ENCODE results near the gene TMEM154. TPM values are rescaled to one million over a fixed set of nuclear protein-coding genes. Genes with fewer than 3 reads are reported as not detected.

TMEM154 gene
- total RNA-seq, 2 experiments from 2014 or later, result 47.1 to 50.0 TPM

GRCh38 chr4:152629908-152630307 lies 49.9 kb downstream of the TMEM154 start:
- H3K27ac Mint-ChIP-seq, result no peak overlapping the region
- H3K9me3 Mint-ChIP-seq, result no peaks in the 10 kb centered on the region
- H3K4me3 Mint-ChIP-seq, result no peak overlapping the region
- H3K4me1 Mint-ChIP-seq, result peaks cover 9% of the 10 kb centered on the region
- H3K27me3 Mint-ChIP-seq, result no peaks in the 10 kb centered on the region
- H3K36me3 Mint-ChIP-seq (ENCODE audit: low read depth), result peaks cover 48% of the 10 kb centered on the region
- ChIA-PET POLR2A (interaction anchor here (1.2 kb wide), 1 partner anchor 10 kb away, joined by 3 read pairs; no protein-coding TSS in a partner anchor), CTCF (interaction anchor here (0.7 kb wide), 1 partner anchor 92 kb away, joined by 3 read pairs; no protein-coding TSS in a partner anchor)
- no peak for DNase-seq

GRCh38 chr4:152628128-152628527 lies 51.7 kb downstream of the TMEM154 start:
- H3K27me3 Mint-ChIP-seq, result no peaks in the 10 kb centered on the region
- no peak for DNase-seq
- no peak overlapping the region for H3K4me3 Mint-ChIP-seq
- ChIA-PET POLR2A (interaction anchor here (1.8 kb wide), 1 partner anchor 92 kb away, joined by 7 read pairs; the partner anchor contains the start of gene FBXW7), CTCF (no interaction called here)
- H3K36me3 Mint-ChIP-seq (ENCODE audit: low read depth), result peaks cover 39% of the 10 kb centered on the region
- peaks cover 5% of the 10 kb centered on the region for H3K4me1 Mint-ChIP-seq
- H3K27ac Mint-ChIP-seq, result no peak overlapping the region
- H3K9me3 Mint-ChIP-seq, result no peaks in the 10 kb centered on the region

- Mint-ChIP-seq H3K27me3 (no peaks in the 10 kb centered on the region), H3K4me1 (peaks cover 5% of the 10 kb centered on the region), H3K36me3 (ENCODE audit: low read depth) (peaks cover 30% of the 10 kb centered on the region), H3K4me3 (no peak overlapping the region), H3K27ac (no peak overlapping the region), H3K9me3 (no peaks in the 10 kb centered on the region)
- no peak for DNase-seq
- ChIA-PET CTCF (no interaction called here), POLR2A (no interaction called here)
Measured at GRCh38 chr4:152626790-152627189, 53.0 kb downstream of the TMEM154 start.

- Mint-ChIP-seq H3K27me3 (peaks cover 2% of the 10 kb centered on the region), H3K4me1 (no peaks in the 10 kb centered on the region), H3K27ac (no peak overlapping the region), H3K4me3 (no peak overlapping the region), H3K36me3 (ENCODE audit: low read depth) (peaks cover 5% of the 10 kb centered on the region), H3K9me3 (no peaks in the 10 kb centered on the region)
- ChIA-PET CTCF (no interaction called here), POLR2A (no interaction called here)
- DNase-seq, result no peak
Measured at GRCh38 chr4:152620915-152621314, 58.9 kb downstream of the TMEM154 start.

- Mint-ChIP-seq H3K4me1 (no peaks in the 10 kb centered on the region), H3K27me3 (peaks cover 4% of the 10 kb centered on the region), H3K4me3 (no peak overlapping the region), H3K36me3 (ENCODE audit: low read depth) (peaks cover 5% of the 10 kb centered on the region), H3K9me3 (no peaks in the 10 kb centered on the region), H3K27ac (no peak overlapping the region)
- DNase-seq, result no peak
- ChIA-PET POLR2A (no interaction called here), CTCF (no interaction called here)
Measured at GRCh38 chr4:152620218-152620617, 59.6 kb downstream of the TMEM154 start.

- no peaks in the 10 kb centered on the region for H3K4me1 Mint-ChIP-seq
- DNase-seq, result no peak
- CTCF ChIA-PET, result no interaction called here
- H3K27ac Mint-ChIP-seq, result no peak overlapping the region
- no peak overlapping the region for H3K4me3 Mint-ChIP-seq
- no peaks in the 10 kb centered on the region for H3K36me3 Mint-ChIP-seq (ENCODE audit: low read depth)
- POLR2A ChIA-PET, result no interaction called here
- H3K9me3 Mint-ChIP-seq, result no peaks in the 10 kb centered on the region
- peaks cover 7% of the 10 kb centered on the region for H3K27me3 Mint-ChIP-seq
Measured at GRCh38 chr4:152619556-152619955, 60.2 kb downstream of the TMEM154 start.

- H3K27ac Mint-ChIP-seq, result no peak overlapping the region
- H3K36me3 Mint-ChIP-seq (ENCODE audit: low read depth), result no peaks in the 10 kb centered on the region
- H3K4me3 Mint-ChIP-seq, result no peak overlapping the region
- H3K27me3 Mint-ChIP-seq, result peaks cover 11% of the 10 kb centered on the region
- CTCF ChIA-PET, result no interaction called here
- POLR2A ChIA-PET, result no interaction called here
- H3K9me3 Mint-ChIP-seq, result no peaks in the 10 kb centered on the region
- no peak for DNase-seq
- no peaks in the 10 kb centered on the region for H3K4me1 Mint-ChIP-seq
Measured at GRCh38 chr4:152618971-152619370, 60.8 kb downstream of the TMEM154 start.

GRCh38 chr4:152616804-152617203 lies 63.0 kb downstream of the TMEM154 start:
- Mint-ChIP-seq H3K4me1 (no peaks in the 10 kb centered on the region), H3K36me3 (ENCODE audit: low read depth) (no peaks in the 10 kb centered on the region), H3K27ac (no peak overlapping the region), H3K4me3 (no peak overlapping the region), H3K27me3 (peaks cover 17% of the 10 kb centered on the region), H3K9me3 (no peaks in the 10 kb centered on the region)
- CTCF ChIA-PET, result no interaction called here
- POLR2A ChIA-PET, result no interaction called here
- no peak for DNase-seq

GRCh38 chr4:152613841-152614721 lies 65.7 kb downstream of the TMEM154 start:
- Mint-ChIP-seq H3K4me3 (no peak overlapping the region), H3K27me3 (peaks cover 17% of the 10 kb centered on the region), H3K27ac (no peak overlapping the region), H3K36me3 (ENCODE audit: low read depth) (no peaks in the 10 kb centered on the region), H3K4me1 (no peaks in the 10 kb centered on the region), H3K9me3 (no peaks in the 10 kb centered on the region)
- ChIA-PET CTCF (interaction anchor here (0.6 to 2.2 kb wide), 2 partner anchors 58 to 115 kb away, joined by 3 to 6 read pairs; no protein-coding TSS in a partner anchor), POLR2A (no interaction called here)
- no peak for DNase-seq

- no peaks in the 10 kb centered on the region for H3K9me3 Mint-ChIP-seq
- ChIA-PET CTCF (interaction anchor here (2.2 kb wide), 1 partner anchor 114 kb away, joined by 6 read pairs; no protein-coding TSS in a partner anchor), POLR2A (no interaction called here)
- H3K36me3 Mint-ChIP-seq (ENCODE audit: low read depth), result no peaks in the 10 kb centered on the region
- no peak overlapping the region for H3K4me3 Mint-ChIP-seq
- peaks cover 17% of the 10 kb centered on the region for H3K27me3 Mint-ChIP-seq
- no peaks in the 10 kb centered on the region for H3K4me1 Mint-ChIP-seq
- H3K27ac Mint-ChIP-seq, result no peak overlapping the region
- DNase-seq, result no peak
Measured at GRCh38 chr4:152613351-152613750, 66.4 kb downstream of the TMEM154 start.

GRCh38 chr4:152610131-152610530 lies 69.7 kb downstream of the TMEM154 start:
- Mint-ChIP-seq H3K4me3 (no peak overlapping the region), H3K9me3 (no peaks in the 10 kb centered on the region), H3K4me1 (peaks cover 2% of the 10 kb centered on the region), H3K36me3 (ENCODE audit: low read depth) (no peaks in the 10 kb centered on the region), H3K27me3 (peaks cover 12% of the 10 kb centered on the region), H3K27ac (no peak overlapping the region)
- no peak for DNase-seq
- ChIA-PET CTCF (no interaction called here), POLR2A (no interaction called here)

- H3K27ac Mint-ChIP-seq, result no peak overlapping the region
- no peaks in the 10 kb centered on the region for H3K36me3 Mint-ChIP-seq (ENCODE audit: low read depth)
- peaks cover 2% of the 10 kb centered on the region for H3K4me1 Mint-ChIP-seq
- no peaks in the 10 kb centered on the region for H3K9me3 Mint-ChIP-seq
- H3K27me3 Mint-ChIP-seq, result peaks cover 9% of the 10 kb centered on the region
- CTCF ChIA-PET, result interaction anchor here (1.0 kb wide), 1 partner anchor 15 kb away, joined by 3 read pairs; no protein-coding TSS in a partner anchor
- no peak overlapping the region for H3K4me3 Mint-ChIP-seq
- POLR2A ChIA-PET, result interaction anchor here (1.6 to 1.7 kb wide), 2 partner anchors 19 to 73 kb away, joined by 3 to 7 read pairs; no protein-coding TSS in a partner anchor
- DNase-seq, result no peak
Measured at GRCh38 chr4:152609481-152609880, 70.3 kb downstream of the TMEM154 start.

GRCh38 chr4:152607178-152607577 lies 72.6 kb downstream of the TMEM154 start:
- POLR2A ChIA-PET, result no interaction called here
- DNase-seq, result no peak
- Mint-ChIP-seq H3K9me3 (no peaks in the 10 kb centered on the region), H3K36me3 (ENCODE audit: low read depth) (no peaks in the 10 kb centered on the region), H3K4me3 (no peak overlapping the region), H3K27me3 (peaks cover 3% of the 10 kb centered on the region), H3K27ac (no peak overlapping the region), H3K4me1 (peaks cover 2% of the 10 kb centered on the region)
- CTCF ChIA-PET, result no interaction called here

GRCh38 chr4:152606753-152607152 lies 73.0 kb downstream of the TMEM154 start:
- Mint-ChIP-seq H3K27ac (no peak overlapping the region), H3K4me1 (peaks cover 2% of the 10 kb centered on the region), H3K27me3 (peaks cover 3% of the 10 kb centered on the region), H3K9me3 (no peaks in the 10 kb centered on the region), H3K4me3 (no peak overlapping the region), H3K36me3 (ENCODE audit: low read depth) (no peaks in the 10 kb centered on the region)
- DNase-seq, result no peak
- ChIA-PET CTCF (no interaction called here), POLR2A (no interaction called here)
